ENCODE data around the gene PTPRR.

The PTPRR gene

DNA sequence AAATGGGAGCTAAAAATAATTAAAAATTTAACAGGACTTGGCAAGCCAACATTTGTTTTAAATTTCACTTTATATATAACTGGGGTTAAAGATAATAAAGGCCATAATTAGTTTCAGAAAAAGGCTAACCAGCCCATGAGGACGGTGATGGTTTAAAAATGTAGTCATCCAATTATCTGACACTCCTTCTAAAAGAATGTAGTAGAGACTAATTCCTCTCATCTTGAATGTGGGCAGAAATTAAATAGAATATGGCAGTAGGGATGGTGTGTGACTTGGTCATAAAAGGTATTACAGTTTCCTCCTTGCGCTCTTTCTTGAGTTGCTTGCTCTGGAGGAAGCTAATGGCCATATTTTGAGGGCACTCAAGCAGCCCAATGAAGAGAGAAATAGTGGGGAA is 234.2 kb downstream of the PTPRR start:
- no peak for DNase-seq

GRCh38 chr12:70683976-70684375 is 236.6 kb downstream of the PTPRR start:
- DNase-seq = no peak

GRCh38 chr12:70671698-70672097 is 248.8 kb downstream of the PTPRR start:
- no peak for DNase-seq

GRCh38 chr12:70670948-70671347 is 249.6 kb downstream of the PTPRR start:
- no peak for DNase-seq

DNA sequence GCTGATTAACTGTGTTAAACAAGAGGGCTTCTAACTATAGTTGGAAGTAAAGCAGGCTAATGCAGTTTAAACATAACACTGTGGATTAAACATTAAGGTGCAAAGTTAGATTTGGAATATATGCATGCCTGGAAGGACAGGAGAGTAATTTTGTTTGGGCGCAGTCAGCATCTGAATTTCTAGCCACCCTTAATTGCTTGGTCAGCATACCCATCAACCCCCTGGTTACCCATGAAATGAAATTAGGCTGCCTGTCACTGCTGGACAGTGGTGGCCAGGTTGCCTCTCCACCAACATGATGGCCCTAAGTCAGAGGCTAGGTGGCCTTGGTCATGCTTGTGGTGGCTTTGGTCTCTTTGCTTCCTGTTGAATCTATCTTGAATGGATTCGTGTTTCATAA is 253.3 kb downstream of the PTPRR start:
- no peak for DNase-seq

GRCh38 chr12:70666364-70666763 is 254.2 kb downstream of the PTPRR start:
- no peak for DNase-seq

- DNase-seq = no peak
These were observed 256.1 kb downstream of the PTPRR start for GRCh38 chr12:70664465-70664881.

DNA sequence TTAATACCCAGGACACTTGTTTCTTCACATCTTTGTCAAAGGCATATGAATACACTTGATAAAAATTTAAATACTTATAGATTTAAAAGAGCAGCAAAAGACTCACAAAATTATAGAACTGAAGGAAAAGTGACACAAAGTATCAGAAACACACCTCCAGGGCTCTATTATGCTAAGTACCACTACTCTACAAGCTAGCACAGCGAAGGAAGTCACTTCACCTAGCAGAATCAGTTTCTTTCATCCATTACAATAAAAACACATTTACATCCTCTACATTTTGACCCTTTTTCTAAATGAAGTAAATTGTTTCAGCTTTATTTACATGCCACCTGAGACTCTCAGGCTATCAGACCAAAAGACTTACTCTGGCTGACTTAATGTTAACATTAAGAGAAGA is 256.7 kb downstream of the PTPRR start:
- DNase-seq = no peak

DNA sequence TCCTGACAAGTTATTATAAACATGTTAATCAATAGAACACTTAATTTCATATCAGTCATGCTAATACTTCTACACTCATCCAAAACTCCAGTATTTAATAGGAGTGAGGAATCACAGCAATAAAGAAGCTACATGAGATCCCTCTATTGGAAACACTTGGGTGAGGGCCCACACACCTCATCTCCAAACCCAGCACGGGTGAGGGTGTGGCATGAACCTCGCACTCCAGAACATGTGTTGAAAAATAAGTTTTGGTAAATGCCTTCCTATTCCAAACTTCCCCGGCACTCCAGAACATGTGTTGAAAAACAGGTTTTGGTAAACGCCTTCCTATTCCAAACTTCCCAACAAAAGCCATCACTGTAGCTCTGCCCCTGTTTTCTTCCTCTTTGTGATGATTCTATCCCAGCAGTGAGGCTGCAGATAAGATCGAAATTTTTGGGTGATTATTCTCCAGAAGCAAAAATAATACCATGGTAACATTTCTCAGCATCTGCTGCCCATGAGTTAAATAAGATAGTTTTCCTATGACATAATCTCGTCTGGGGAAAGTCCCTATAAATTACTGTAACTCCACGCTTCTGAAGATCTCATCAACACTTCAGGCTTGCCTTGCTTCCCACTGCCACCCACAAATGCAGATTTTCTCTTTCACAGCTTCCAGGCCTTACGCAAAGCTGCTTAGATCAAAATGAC is 258.9 kb downstream of the PTPRR start:
- no peak for DNase-seq

GRCh38 chr12:70660620-70661219 is 259.8 kb downstream of the PTPRR start:
- no peak for DNase-seq

DNA sequence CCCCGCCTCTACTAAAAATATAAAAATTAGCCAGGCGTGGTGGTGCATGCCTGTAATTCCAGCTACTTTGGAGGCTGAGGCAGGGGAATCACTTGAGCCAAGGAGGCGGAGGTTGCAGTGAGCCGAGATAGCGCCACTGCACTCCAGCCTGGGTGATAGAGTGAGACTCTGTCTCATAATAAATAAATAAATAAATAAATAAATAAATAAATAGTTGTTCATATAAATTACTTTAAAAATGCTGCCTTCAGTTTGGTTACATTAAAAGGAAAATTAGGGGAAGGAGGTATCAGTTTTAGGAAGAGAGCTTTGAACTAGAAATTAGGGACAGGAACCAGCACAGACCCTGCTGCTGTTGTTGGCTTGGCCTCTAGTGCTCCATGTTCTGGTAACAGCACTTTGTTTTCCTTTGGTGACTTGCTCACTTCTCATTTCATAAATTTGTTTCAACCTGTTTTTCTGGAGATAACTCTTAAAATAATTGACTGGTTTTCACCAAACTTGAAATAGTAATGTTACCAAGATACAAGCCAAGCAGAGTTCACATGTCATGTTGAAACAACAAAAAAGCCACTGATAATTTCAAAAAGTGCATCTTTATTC is 260.4 kb downstream of the PTPRR start:
- DNase-seq = no peak

GRCh38 chr12:70659077-70659606 is 261.4 kb downstream of the PTPRR start:
- DNase-seq = no peak

DNA sequence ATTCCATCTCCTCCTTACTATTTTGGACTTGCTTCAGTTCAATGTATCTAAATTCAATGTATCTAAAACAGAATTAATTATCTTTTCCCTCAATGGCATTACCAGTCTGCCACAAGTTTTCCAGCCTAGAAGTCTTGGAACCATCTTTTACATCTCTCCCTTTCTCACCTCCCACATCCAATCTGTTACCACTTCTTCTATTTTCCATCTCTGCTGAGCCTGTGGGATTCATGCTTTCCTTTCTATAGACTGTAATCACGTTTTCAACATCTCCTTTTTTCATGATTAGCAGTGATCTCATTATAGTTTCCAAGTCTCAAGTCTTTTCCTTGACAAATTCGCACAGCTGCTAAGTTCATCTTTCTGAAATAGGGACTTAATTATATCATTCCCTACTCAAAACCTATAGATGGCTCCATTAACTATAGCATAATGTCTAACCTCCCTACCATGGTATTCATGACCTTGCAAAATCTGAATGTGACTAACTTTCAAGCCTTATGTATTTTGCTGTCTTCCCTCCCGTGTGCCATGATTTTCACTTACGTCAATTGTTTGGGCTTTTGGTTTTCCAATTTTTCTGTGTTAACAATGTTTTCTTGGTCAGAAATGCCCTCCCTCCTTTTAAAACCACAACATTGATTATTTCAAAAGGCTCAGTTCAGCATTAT is 262.8 kb downstream of the PTPRR start:
- DNase-seq = no peak

DNA sequence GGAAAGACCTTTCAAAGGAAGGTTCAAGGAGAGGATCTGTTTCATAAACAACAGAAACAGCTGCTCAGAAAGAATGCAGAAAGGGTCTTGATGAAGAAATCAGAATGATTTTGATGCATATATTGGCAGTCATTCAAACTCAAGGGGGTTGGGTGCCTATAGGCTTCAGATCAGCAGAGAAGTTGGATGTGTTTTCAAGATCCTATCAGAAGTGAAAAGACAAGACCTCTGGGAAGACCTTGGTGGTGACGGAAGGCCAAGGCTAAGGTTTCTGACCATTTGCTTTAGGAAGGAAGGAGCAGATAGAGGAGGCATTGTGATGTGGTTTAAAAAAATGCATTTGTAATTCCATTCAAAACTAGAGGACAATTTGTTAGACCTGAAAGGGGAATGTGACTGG is 268.1 kb downstream of the PTPRR start:
- DNase-seq = no peak

- no peak for DNase-seq
These were observed 271.7 kb downstream of the PTPRR start for GRCh38 chr12:70648831-70649230.

DNA sequence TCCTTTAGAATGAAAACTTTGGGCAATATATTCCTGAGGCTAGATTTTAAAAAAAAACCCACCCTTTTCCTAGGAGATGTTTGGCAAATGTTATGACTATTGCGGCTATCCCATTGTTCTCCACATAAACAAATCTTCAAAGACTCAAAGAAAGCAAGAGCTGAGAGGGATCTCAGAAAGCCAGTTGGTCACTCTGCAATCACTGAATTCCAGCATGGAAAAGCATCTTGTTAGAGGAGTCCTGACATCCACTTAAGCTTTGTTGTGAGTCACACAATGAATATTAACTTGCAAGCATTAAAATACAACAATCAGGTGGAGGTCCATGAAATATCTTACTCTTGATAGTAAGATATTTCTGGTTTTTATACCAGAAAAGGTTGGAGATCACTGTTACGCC is 272.3 kb downstream of the PTPRR start:
- DNase-seq = no peak

DNA sequence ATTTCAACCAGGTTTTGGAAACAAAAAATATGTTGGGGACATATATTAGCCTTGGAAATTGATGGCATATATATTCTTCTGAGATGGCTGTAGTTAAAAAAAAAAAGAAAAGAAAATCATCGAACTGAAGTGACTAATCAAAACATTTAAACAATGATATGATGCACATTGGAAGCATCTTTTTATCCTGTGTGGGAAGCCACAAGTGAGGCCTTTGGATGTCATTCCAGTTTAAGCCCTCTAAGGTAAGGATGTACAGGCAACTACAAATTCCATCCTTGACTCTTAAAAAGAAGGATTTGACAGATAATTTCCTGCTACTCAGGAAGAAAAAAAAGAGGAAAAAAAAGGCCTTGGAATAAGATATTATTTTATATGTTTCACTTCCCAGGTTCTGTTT is 273.7 kb downstream of the PTPRR start:
- DNase-seq = no peak

DNA sequence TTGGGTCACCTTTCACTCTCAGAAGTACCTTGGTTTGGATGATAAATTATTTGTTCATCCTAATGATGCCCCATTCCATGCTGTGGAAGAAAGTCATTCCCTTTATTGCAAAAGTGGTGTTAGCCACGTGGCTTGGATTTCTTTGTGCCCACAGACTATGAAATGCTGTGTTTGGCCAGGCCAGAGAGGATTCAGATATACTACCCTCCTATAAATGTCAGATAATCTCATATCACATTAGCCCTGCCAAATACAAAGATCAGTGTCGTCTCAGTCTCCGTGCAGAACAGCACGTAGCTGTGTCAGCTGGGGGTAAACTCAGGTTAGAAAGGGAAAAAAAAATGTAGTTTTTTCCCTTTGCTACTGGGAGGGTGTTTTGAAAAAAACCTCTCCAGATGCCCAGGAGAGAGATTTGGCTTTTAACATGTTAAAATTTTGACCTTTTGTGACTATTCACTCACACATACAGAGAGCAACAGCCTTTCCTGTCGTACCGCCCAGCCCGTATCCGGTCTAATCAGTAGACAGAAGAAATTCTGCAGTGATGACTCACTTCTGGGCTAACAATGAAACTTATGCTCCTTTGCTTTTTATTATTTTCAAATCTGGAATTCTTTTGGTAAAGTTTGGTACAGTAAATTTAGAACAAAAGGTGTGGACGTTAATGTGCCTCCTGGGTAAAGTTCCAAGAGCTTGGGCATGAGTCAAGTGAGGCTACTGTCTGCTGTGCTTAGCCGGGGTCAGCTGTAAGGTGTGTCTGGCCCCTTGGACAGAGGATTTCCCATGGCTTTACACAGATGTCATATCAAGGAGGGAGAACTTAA is 274.8 kb downstream of the PTPRR start:
- no peak for DNase-seq

- DNase-seq = no peak
These were observed 275.7 kb downstream of the PTPRR start for GRCh38 chr12:70644861-70645260.

GRCh38 chr12:70643939-70644338 is 276.6 kb downstream of the PTPRR start:
- DNase-seq = no peak

DNA sequence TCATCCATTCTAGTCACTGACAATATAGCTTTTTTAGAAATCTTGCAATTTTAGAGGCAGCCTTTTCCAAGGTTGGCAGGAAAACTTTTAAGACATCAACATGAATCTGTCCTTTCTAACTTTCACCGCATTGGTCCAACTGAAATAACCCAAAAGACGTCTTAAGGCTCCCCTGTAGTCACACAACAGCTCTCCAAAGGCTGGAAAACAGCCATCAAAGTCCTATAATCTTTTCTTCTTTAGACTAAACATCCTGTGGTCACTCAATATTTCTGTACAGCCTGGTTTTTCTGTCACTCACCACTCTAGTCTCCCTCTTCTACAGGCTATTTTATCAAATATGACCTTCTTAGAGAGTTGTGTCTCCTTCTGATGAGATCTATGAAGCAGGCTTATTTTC is 278.8 kb downstream of the PTPRR start:
- DNase-seq = no peak

DNA sequence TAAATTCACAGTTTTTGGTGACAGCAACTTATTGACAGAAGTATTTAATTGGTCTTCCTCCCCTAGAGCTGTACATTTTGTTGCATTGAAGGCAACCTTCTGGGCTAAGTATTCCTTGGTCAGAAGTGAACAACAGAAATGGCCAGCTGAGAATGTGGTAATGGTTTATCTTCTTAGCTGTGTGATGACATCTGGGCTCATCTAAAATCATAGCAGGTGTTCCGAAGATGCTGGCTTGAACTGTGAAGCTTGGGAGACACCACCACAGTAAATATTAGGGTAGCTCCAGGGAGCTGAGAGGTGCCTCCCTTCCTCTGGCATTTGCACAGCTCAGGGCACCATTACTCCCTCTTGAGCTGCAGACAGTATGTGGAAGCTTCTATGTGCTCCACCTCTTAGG is 279.6 kb downstream of the PTPRR start:
- no peak for DNase-seq

DNA sequence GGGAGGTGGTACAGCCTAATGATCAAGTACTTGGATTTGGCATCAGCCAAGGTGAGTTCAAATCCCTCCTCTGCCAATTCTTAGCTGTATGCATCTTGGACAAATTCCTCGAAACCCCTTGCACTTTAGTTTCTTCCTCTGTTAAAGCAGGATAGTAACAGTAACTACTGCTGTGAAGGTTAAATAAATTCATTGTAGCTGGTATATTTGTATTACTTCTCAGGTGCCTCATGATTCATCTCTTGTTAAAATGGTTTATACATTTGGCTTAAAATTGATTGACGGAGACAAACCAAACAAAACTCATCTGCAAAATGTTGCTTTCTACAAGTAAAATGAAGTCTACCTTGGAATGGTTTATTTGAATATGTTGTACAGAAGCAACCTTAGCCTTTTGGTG is 281.0 kb downstream of the PTPRR start:
- DNase-seq = no peak
